Right hindlimb (tissue), 1 donor: ENCODE measurements around the gene VWA1.
"Not testable (repeated sequence)": the region's sequence is repeated elsewhere in the genome, so short reads cannot be mapped to it uniquely, and the experiment has no call there.

ENCODE experiments used
- DNase-seq: peaks from one replicate; pipeline ENCODE4 v3.0.0-alpha.2; 2018

The VWA1 gene

DNA sequence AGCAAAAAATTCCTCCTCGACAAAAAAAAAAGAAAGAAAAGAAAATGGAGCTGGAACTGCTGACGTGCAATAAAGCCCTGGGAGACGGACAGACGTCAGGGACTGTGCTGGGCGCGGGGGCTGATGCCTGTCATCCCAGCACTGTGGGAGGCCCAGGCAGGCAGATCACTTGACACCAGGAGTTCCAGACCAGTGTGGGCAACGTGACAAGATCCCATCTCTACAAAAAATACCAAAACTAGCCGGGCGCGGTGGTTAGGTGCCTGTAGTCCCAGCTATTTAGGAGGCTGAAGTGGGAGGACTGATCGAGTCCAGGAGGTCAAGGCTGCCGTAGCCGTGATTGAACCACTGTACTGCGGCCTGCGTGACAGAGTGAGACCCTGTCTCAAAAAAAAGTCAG lies 10.8 kb upstream of the VWA1 start:
- no peak for DNase-seq

DNA sequence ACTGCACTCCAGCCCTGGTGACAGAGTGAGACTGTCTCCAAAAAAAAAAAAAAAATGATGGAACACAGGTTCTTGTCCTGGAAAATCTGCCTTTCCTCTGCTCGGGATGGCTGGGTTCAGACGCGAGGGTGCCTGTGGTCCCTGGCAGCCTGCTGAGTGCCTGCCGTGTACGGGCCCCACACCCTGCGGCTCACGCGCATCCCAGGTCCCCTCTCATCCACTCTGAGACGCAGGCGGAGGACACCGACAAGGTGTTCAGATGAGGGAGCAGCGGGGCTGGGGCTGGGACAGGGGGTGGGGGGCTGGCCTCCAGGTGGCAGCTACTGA lies 10.1 kb upstream of the VWA1 start:
- no peak for DNase-seq

DNA sequence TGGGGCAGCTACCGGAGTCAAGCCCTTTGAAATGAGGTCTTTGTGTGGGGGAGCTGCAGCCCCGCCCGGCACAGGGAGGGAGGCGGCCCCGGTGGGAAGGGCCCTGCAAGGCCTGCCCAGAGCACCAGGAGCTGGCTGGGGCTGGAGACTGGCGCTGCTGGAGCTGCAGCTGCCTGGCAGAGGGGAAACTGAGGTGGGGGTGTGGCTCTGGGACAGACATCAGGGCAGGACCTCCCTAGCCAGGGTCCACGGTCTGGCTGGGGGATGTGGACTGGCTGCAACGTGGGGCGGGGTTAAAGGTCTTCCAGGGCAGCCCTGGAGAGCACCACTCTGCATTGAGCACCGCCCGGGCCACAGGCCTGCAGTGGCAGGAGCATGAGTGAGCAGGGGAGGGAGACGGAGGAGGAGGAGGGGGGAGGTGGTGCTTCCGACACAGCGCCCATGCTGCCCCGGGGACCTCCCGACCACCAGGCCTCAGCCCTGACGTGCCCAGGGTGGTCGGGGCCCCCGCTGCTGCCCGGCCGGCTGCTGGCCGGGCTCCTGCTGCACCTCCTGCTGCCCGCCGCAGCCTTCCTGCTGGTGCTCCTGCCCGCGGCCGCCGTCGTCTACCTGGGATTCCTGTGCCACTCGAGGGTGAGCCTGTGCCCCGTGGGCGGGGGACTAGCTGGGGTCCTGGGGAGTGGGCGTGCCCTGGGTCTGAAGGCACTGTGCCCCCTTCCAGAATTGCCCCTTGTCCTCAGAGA lies 9.6 kb upstream of the VWA1 start:
- DNase-seq, result peak; percentile 24

DNA sequence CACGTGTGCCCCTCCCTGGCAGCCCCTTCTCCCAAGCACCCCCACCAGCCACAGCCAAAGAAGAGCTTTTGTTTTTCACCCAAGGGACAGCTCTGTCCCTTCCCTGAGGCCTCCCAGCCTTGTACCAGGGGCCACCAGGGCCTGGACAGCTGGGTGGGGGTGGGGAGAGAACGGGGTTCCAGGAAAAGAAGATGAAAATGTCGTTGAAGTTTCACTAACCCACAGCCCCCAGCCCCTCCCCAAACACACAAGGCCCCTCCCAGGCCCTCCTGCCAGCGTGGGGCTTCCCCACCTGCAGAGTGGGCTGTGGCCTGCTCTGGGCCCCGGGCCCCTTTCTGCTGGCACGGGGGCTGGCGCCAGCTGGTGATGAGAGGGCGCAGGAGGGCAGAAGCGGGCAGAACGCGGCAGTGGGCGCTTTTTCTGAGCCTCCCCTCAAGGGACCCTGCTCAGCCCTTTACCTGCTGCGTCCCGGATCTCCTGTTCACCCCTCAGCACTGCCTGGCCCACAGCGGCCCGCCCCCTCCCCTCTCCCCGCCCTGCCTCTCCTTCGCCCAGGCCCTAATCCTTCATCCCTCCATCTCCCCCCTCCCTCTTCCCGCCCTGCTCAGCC lies 8.9 kb upstream of the VWA1 start:
- DNase-seq, result peak; percentile 18

DNA sequence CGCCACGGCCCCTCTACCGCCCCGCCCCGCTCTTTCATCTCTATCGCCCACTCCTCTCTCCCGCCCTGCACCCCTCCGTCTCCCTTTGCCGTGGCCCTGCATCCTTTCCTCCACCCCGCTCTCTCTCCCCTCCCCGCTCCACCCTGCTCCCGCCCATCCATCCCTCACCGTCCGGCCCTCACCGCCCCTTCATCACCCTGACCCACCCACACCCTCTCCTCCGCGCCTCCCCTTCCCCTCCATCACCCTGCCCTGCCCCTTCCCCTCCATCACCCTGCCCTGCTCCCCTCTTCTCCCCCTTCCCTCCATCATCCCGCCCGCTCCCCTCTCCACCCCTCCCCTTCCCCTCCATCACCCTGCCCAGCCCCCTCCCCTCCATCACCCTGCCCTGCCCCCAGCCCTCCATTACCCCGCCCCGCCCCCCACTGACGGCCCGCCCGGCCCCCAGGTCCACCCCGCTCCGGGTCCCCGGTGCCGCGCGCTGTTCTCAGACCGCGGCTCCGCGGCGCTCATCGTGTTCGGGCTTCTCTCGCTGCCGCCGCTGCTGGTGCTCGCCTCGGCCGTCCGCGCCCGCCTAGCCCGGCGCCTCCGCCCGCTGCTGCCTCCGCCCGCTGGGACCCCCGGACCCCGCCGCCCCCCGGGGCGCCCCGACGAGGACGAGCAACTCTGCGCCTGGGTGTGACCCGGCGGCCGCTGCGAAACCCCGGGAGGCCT lies 8.2 kb upstream of the VWA1 start:
- peak; percentile 63 for DNase-seq

DNA sequence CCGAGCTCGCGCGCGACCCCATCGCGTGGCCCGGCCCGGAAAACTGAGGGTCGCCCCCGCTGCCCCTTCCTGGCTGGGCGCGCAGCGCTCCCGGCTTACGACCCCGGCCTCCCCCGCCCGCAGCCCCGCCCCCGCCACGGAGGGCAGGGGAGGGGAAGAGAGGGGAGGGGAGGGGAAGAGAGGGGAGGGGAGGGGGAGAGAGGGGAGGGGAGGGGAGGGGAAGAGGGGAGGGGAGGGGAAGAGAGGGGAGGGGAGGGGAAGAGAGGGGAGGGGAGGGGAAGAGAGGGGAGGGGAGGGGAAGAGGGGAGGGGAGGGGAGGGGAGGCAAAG lies 7.7 kb upstream of the VWA1 start:
- peak; percentile 50 for DNase-seq

DNA sequence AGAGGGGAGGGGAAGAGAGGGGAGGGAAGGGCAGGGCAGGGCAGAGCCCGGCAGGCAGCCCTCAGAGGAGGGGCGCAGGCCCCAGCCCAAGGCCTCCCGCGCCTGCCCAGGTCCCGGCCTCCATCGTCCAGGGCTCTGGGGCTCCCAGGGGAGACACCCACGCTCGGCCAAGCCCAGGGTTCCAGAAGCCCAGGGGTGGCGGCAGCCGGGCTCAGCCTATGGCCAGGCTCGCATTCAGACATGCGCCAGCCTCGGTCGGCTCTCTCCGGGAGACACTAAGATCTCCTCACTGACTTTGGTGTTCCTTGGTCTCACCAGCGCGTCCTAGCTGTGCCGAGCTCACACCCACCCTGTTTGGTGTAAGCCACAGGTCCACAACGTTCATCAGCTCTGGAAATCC lies 7.3 kb upstream of the VWA1 start:
- DNase-seq, result peak; percentile 19

DNA sequence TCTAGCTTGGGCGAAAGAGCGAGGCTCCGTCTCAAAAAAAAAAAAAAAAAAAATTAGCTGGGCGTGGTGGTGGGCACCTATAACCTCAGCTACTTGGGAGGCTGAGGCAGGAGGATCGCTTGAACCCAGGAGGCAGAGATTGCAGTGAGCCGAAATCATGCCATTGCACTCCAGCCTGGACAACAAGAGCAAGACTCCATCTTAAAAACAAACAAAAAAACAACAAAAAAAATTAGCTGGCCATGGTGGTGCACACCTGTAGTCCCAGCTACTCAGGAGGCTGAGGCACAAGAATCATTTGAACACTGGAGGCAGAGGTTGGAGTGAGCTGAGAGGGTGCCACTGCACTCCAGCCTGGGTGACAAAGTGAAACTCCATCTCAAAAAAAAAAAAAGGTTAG lies 6.5 kb upstream of the VWA1 start:
- DNase-seq, result not testable (repeated sequence)

DNA sequence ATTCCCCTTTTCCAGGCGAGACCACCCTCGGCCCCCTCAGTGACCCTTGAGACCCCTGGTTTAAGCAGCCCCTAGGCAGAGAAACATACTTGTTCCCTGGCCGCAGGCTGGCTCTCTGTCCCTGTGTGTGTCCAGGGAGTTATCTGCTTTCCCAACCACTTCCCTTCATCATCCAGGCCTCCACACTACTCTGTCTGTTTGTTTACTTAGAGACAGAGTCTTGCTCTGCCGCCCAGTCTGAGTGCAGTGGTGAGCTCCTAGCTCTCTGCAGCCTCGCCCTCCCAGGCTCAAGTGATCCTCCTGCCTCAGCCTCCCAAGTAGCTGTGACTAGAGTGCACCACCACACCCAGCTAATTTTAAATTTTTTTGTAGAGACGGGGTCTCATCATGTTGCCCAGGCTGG lies 5.8 kb upstream of the VWA1 start:
- DNase-seq, result peak; percentile 51

DNA sequence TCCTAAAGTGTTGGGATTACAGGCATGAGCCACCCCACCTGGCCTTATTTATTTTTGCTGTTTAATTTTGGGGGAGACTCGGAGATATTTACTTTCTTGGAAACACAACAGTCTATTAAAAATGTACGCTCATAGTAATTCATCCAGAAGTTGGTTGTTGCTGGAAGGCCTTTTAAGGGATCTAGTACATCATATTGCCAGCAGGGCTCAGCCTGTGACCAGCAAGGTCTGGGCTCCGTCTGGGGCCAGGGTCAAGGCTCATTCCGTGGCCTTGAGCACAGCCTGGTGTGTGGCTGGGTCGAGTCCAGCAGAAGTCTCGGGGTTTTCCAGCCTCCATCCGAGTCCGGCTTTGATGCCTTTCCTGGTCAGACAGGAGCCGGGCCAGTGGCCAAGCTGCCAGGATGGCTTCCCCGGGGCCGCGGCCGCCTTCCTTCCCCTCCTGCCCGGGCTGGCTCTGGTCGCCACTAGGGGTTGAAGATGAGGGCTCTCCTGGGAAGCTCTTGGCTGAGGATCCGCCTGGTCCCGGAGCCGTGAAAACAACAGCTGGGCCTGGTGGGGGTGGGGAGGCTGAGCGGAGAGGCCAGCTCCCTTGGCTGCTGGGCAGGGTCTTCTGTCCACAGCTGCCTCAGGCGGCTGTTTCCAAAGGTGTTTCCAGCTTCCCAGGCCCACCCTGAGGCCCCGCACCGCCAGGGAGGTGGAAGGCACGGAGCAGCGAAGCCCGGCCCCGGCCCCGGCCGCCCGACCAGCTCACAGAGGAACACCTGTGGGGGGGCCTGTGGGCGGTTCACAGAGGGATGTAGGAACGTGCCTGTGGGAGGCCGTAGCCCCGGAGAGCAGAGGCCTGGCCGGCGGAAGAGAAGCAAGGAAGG lies 5.1 kb upstream of the VWA1 start:
- peak; percentile 92 for DNase-seq

DNA sequence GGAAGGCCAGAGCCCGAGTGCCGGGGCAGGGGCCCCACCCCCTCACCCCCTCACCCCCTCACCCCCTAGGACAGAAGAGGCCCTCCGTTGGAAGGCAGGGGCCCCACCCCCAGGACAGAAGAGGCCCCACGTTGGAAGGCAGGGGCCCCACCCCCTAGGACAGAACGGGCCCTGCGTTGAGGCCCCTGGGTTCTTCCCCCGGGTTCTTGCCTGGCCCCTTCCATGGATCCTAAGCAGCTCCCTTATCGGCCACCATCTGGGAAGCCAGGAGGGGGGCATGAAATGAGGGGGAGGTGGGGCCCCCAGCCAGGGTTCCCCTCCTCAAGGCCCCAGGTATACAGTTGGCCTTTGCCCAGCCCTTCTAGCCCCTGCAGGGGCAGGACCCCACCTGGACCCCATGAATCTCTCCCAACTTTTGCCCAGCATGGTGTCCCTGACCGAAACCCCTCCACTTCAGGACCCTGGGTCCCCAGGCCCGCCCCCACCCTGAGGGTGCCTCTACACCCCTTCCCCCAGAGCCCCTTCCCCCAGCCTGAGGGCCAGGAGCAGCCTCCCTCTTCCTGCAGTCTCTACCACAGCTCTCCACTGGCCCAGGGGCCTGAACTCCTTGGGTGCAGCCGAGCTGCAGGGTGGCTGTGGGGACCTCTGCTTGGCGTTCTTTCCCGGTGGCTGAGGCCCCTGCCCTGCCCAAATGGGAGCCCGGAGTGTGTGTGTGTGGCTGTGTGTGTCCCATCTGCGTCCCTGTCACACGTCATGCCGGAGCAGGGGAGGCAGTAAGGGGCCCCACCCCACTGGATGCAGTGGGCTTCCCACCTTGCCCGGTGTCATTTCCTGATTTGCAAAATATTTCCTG lies 4.3 kb upstream of the VWA1 start:
- DNase-seq, result no peak

DNA sequence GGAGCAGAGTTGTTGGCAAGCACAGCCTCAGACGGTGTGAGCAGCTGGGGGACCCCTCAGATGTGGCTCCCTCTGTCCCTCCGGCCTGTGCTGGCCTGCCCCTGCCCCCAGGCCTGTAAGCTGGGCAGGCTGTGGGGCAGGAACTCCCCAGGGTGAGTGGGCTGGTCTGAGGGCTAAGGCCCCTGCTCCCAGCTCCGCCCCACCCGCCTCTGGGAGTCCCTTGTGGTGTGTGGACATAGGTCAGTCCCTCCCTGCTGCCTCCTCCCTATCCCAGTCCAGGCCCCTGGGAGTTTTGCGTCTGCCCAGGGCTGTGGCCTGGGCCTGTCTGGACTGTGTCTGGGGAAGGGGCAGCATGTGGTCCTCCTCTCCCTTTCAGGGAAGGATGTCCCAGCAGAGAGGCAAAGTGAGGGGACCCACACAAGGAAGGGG lies 3.6 kb upstream of the VWA1 start:
- peak; percentile 65 for DNase-seq

DNA sequence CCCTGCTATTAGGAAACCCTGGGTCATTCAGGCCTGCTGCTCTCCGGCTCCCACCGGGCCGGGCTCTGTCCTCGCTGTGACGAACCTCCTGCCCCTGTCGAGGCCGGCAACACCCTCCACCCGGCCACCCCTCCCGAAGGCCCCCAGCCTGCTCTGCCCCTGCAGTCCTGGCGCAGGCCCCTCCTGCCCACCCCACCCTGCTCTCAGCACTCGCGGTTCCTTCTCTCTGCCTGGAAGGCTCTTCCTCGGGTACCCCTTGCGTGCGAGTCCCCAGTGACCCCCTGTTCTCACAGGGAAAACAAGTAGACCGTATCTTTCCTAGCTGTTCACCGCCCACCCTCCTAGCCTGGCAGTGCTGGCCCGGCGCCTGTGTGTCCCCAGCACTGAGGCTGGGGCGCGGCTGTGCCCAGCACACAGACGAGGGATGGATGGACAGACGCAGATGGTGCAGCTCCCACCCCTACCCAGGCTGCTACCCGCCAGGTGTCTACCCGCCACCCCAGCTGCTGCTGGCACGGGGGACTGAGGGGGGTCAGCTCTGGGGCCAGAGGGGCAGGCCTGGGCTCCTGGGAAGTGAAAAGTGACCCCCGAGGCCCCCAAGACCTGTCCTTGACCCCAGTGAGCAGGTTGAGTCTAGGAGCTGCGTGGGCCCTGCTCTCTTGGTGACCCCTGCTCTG lies 3.1 kb upstream of the VWA1 start:
- peak; percentile 86 for DNase-seq

DNA sequence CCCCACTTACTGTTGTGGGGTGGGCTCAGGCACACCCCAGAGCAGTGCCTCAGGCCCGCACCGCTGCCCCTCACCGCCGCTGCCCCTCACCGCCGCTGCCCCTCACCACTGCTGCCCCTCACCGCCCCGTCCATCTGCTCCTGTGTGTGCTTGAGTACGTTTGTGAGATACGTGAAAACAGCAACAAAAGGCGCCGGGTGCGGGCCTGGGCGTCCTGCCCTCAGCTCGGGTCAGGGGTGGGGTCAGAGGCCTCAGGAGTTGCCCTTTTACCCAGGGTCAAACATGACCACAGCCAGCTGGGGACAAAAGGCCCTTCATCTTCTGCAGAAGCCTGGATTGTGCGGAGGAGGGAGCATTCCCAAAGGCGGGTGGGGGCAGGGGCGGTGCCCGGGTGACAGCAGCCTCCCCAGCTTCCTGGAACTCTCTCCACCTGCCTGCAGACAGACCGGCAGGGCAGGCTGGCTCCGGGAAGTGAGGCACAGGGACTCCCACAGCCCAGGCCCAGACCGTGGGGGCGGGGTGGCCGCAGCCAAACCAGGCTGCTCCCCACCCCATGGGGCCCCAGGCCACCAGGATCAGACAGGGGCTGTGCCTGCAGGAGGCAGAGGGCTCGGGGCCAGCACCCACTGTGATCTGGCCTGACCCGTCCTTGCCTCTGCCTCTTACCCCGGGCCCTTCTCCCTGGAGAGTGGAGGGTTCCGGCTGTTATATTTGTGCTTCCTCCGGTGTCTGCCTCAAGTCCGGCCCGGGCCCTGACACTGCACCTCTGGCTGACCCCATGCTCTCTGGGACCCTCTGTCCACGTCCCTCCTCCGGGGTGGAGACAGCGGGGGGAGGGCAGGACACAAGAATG lies 2.3 kb upstream of the VWA1 start:
- peak; percentile 78 for DNase-seq

DNA sequence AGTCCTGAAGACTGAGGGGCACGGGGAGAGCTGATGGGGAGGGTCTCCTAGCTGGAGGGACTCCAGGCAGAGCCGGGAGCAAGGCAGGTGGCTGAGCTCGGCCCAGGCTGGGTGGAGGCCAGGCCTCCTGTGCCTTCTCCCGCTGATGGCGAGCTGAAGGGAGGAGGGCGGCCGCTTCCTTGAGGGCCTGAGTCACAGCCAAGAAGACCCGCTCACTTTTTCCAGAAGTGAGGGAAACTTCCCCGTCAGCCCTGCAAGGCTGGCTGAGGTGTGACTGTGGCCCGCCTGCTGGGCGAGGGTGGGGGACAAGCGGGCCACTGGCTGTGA lies 1.7 kb upstream of the VWA1 start:
- peak; percentile 86 for DNase-seq

DNA sequence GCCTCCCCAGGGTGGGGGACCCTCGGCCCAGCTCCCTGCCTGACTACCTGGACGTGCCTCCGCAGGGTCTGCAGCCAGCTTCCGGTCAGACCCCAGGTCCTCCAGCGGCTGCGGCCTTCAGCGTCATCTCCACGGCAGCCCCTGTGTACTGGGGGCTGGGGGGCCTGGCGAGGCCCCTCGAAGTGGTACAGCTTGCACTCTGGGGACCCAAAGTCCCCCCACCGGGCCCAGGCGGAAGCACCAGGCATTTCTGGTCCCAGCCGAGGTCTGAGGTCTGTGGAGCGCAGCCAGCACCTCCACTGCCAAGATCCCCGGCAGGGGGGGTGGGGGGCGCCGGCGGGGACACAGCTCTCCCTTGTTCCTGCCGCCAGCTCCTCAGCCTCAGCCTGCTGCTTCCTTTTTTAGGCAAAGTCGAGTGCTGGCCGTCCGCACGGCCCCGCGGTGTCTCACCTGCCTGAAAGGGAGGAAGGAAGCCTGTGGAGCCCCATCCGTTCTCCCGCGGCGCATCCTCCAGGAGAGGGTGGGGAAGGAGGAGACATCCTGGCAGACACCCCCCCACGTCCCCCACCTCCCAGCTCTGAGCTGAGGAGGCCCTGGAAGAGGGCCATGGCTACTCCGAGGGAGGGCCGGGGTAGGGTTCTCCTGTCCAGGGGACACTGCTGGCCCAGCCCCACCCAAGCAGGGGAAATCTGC lies 1.2 kb upstream of the VWA1 start:
- DNase-seq, result peak; percentile 90

DNA sequence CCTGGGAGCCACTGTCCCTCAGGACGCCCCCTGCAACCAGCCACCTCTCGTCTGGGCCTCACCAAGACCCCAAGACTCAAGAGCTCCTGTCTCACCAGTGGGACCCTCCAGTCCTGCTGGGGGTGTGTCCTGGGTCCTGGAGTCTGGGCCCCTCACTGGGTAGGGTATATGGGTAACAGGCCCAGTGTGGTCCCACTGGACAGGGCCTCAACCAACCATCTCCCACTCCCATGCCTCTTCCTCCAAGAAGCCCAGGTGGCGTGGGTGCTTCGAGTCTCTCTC lies 725 bp upstream of the VWA1 start:
- no peak for DNase-seq

DNA sequence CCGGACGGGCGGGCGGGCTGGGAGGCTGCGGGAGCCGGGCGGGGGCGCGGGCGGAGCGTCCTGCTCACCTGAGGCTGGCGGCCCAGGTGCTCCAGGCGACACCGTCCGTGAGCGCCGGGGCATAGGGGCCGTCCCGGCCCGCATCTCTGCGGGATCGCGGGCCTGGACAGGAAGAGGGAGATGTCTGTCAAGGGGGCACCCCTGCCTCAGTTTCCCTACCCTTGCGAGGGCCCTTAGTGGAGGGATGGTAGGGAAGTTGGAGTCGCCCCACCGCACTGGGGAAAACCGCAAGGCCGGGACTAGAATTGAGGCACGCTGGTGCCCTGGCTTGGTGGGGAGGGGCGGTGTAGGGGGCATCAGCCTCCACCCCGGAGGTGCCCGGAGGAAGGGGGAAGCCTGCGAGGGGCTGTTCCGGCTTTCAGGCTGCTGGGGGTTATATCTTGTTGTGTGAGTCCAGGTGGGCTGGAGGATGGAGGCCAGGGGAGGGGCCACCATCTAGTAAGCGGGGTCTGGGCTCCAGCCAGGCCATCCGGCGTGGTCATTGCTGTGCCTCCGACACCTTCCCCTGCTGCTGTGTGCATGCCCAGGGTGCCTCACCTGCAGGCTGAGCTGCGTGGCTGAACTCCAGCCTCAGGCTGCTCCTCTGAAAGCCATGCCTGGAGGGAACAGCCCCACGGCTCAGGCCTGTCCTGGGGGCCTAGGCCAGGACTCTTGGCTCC lies 580 bp downstream of the VWA1 start:
- DNase-seq, result no peak

DNA sequence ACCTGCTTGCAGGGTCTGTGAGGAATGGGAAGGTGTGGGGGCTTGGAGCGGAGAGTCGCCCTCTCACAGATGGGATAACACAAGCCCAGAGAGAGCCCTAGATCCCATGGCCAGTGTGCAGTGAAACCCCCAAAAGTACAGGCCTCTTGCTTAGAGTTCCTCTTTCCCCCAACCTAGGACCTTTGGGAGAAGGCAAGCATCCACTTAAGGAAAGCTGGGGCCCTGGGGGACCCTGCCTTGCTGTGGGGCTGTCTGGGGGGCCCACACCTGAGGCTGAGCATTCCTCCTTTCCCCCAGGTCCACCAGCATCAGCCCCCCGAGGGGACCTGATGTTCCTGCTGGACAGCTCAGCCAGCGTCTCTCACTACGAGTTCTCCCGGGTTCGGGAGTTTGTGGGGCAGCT lies 1.1 kb downstream of the VWA1 start:
- DNase-seq, result no peak
